H9 (cell line): ENCODE data around the gene LASP1NB.

Experiments used
- DNase-seq: peaks from one replicate; pipeline ENCODE4 v3.0.0-alpha.2; 2017
- H2AFZ ChIP-seq: one replicate; pipeline ENCODE4 v1.6.1; 2013; ENCODE audit warnings: mild to moderate bottlenecking, low read length, control low read depth, moderate library complexity
- H2AK5ac ChIP-seq: 2 replicates; pipeline ENCODE4 v1.6.1; 2013; ENCODE audit warnings: low read length, control low read depth, mixed read lengths; ENCODE audit not compliant: insufficient read length
- H2BK120ac ChIP-seq: one replicate; pipeline ENCODE4 v1.6.1; 2013; ENCODE audit warnings: low read depth, mild to moderate bottlenecking, low read length, control low read depth, inconsistent platforms; ENCODE audit not compliant: poor library complexity, severe bottlenecking
- H2BK12ac ChIP-seq: 2 replicates; pipeline ENCODE4 v1.6.1; 2013; ENCODE audit warnings: low read length, control low read depth, mixed read lengths, low read depth; ENCODE audit not compliant: insufficient read length
- H2BK15ac ChIP-seq: 2 replicates; pipeline ENCODE4 v1.6.1; 2013; ENCODE audit warnings: low read depth, low read length, control low read depth
- H2BK20ac ChIP-seq: one replicate; pipeline ENCODE4 v1.6.1; 2013; ENCODE audit warnings: low read depth, mild to moderate bottlenecking, low read length, control low read depth, inconsistent platforms; ENCODE audit not compliant: poor library complexity, severe bottlenecking
- H2BK5ac ChIP-seq: 2 replicates; pipeline ENCODE4 v1.6.1; 2013; ENCODE audit warnings: low read length, control low read depth, mixed read lengths; ENCODE audit not compliant: insufficient read length
- H3K14ac ChIP-seq: 2 replicates; pipeline ENCODE4 v1.6.1; 2013; ENCODE audit warnings: low read length, control low read depth; ENCODE audit not compliant: insufficient read depth
- H3K18ac ChIP-seq: 2 replicates; pipeline ENCODE4 v1.6.1; 2013; ENCODE audit warnings: low read depth, mild to moderate bottlenecking, mixed read lengths, low read length, control low read depth; ENCODE audit not compliant: insufficient read length
- H3K23ac ChIP-seq: 2 replicates; pipeline ENCODE4 v1.6.1; 2013; ENCODE audit warnings: low read length, control low read depth, mixed read lengths, low read depth; ENCODE audit not compliant: insufficient read length
- H3K23me2 ChIP-seq: 2 replicates; pipeline ENCODE4 v1.6.1; 2013; ENCODE audit warnings: low read depth, mild to moderate bottlenecking, mixed read lengths, low read length, control low read depth; ENCODE audit not compliant: insufficient read length, poor library complexity, severe bottlenecking
- H3K27ac ChIP-seq: 2 replicates; pipeline ENCODE4 v1.5.1; 2013; ENCODE audit warnings: low read length, control low read depth, mixed read lengths, low read depth; ENCODE audit not compliant: insufficient read length
- H3K27me3 ChIP-seq: 2 replicates; pipeline ENCODE4 v1.6.1; 2013; ENCODE audit warnings: low read length, control low read depth, inconsistent platforms; ENCODE audit not compliant: insufficient read depth
- H3K4ac ChIP-seq: 2 replicates; pipeline ENCODE4 v1.6.1; 2013; ENCODE audit warnings: low read depth, mild to moderate bottlenecking, control low read depth, inconsistent platforms, low read length, moderate library complexity
- H3K4me1 ChIP-seq: 2 replicates; pipeline ENCODE4 v1.6.1; 2013; ENCODE audit warnings: low read length, control low read depth, inconsistent platforms; ENCODE audit not compliant: insufficient read depth
- H3K4me2 ChIP-seq: 2 replicates; pipeline ENCODE4 v1.6.1; 2013; ENCODE audit warnings: low read length, control low read depth, mixed read lengths; ENCODE audit not compliant: insufficient read length, insufficient read depth
- H3K56ac ChIP-seq: 2 replicates; pipeline ENCODE4 v1.6.1; 2013; ENCODE audit warnings: low read depth, mild to moderate bottlenecking, mixed read lengths, low read length, control low read depth; ENCODE audit not compliant: insufficient read length
- H3K79me1 ChIP-seq: 2 replicates; pipeline ENCODE4 v1.6.1; 2013; ENCODE audit warnings: low read depth, mild to moderate bottlenecking, moderate library complexity, low read length, control low read depth, inconsistent platforms; ENCODE audit not compliant: insufficient read depth, poor library complexity, severe bottlenecking
- H3K79me2 ChIP-seq: 2 replicates; pipeline ENCODE4 v1.6.1; 2013; ENCODE audit warnings: low read length, control low read depth, inconsistent platforms; ENCODE audit not compliant: insufficient read depth
- H3K9ac ChIP-seq: 2 replicates; pipeline ENCODE4 v1.6.1; 2013; ENCODE audit warnings: low read length, control low read depth, mixed read lengths; ENCODE audit not compliant: insufficient read length; ENCODE audit errors: extremely low read depth
- H3K9me3 ChIP-seq: one replicate; pipeline ENCODE4 v1.6.1; 2013; ENCODE audit warnings: low read depth, low read length, inconsistent platforms; ENCODE audit not compliant: control insufficient read depth
- H3T11ph ChIP-seq: one replicate; pipeline ENCODE4 v1.6.1; 2013; ENCODE audit warnings: mild to moderate bottlenecking, low read length, control low read depth, inconsistent platforms
- H4K20me1 ChIP-seq: one replicate; pipeline ENCODE4 v1.6.1; 2013; ENCODE audit not compliant: control insufficient read depth, insufficient read length, insufficient read depth
- H4K5ac ChIP-seq: 2 replicates; pipeline ENCODE4 v1.6.1; 2013; ENCODE audit warnings: low read depth, mild to moderate bottlenecking, mixed read lengths, low read length, control low read depth; ENCODE audit not compliant: insufficient read length
- H4K8ac ChIP-seq: replicated peaks from 2 replicates; pipeline ENCODE4 v1.6.1; 2013; ENCODE audit warnings: low read length, control low read depth, mixed read lengths, low read depth; ENCODE audit not compliant: insufficient read length
- H4K91ac ChIP-seq: 2 replicates; pipeline ENCODE4 v1.6.1; 2013; ENCODE audit warnings: low read depth, mild to moderate bottlenecking, moderate library complexity, mixed read lengths, low read length, control low read depth; ENCODE audit not compliant: insufficient read length
- H3K27ac Mint-ChIP-seq, 3 experiments: 2 replicates in 2 of 3; 3 replicates in 1 of 3; pipeline ENCODE4 v1.8.0; 2020 to 2021; ENCODE audit warnings: mixed read lengths in 3 of 3, mild to moderate bottlenecking in 1 of 3, moderate library complexity in 1 of 3
- H3K27me3 Mint-ChIP-seq: 2 replicates; pipeline ENCODE4 v1.8.0; 2021; ENCODE audit warnings: low read depth, mild to moderate bottlenecking, moderate library complexity, mixed read lengths
- H3K36me3 Mint-ChIP-seq, 3 experiments: 2 replicates in 2 of 3; 3 replicates in 1 of 3; pipeline ENCODE4 v1.8.0; 2020 to 2021; ENCODE audit warnings: low read depth in 3 of 3, mixed read lengths in 3 of 3; ENCODE audit not compliant: insufficient read depth in 1 of 3
- H3K4me1 Mint-ChIP-seq, 2 experiments: 2 replicates each; pipeline ENCODE4 v1.8.0; 2020; ENCODE audit warnings: mixed read lengths in 2 of 2
- H3K4me3 Mint-ChIP-seq, 2 experiments: 2 replicates in 1 of 2; 3 replicates in 1 of 2; pipeline ENCODE4 v1.8.0; 2020 to 2021; ENCODE audit warnings: mild to moderate bottlenecking in 2 of 2, mixed read lengths in 2 of 2, moderate library complexity in 1 of 2
- H3K9me3 Mint-ChIP-seq, 2 experiments: 2 replicates in 1 of 2; 3 replicates in 1 of 2; pipeline ENCODE4 v1.8.0; 2020; ENCODE audit warnings: mild to moderate bottlenecking in 2 of 2, mixed read lengths in 2 of 2, moderate library complexity in 1 of 2
- TF ChIP-seq, protein P1 (sequence below): fragments of 200-600 bp; sonication (generic); conservative IDR thresholded peaks from 3 replicates; pipeline ENCODE4 v1.8.0; 2021; ENCODE audit warnings: antibody characterized with exemption, mild to moderate bottlenecking

The LASP1NB gene

DNA sequence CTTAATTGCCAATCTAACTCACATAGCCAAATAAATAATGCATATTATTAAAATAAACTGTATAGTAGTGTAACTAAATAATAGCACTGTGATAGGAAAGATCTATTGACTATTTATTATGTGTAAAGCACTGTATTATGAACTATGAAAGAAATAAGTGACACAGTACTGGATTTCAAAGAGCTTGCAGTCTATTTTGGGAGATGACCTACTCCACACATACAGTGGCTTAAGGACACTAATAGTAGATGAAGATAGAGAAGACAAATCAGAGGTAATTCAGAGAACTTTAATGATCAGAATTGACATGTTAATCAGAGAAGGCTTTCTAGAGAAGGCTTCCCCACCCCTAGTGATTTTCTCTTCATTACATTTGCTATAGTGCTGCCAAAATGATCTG, 14.6 kb downstream of the LASP1NB start:
- no peaks in the 10 kb centered on the region for H3K9me3 ChIP-seq
- H3K27me3 ChIP-seq = no peaks in the 10 kb centered on the region
- H2AFZ ChIP-seq = no peak overlapping the region
- Mint-ChIP-seq H3K4me1 (peaks cover 5 to 6% of the 10 kb centered on the region in 2 experiments), H3K27ac (no peak overlapping the region), H3K27me3 (peaks cover 3% of the 10 kb centered on the region; the same call in 1 of the 2 replicates), H3K9me3 (no peaks in the 10 kb centered on the region), H3K36me3 (no peaks in the 10 kb centered on the region), H3K4me3 (no peak overlapping the region)
- H3K79me1 ChIP-seq = no peaks in the 10 kb centered on the region
- no peak overlapping the region for H4K8ac ChIP-seq
- no peak for DNase-seq
- H4K91ac ChIP-seq = no peak overlapping the region
- H3K18ac ChIP-seq = no peak overlapping the region
- H2AK5ac ChIP-seq = no peak overlapping the region
- no peaks in the 10 kb centered on the region for H3K23me2 ChIP-seq
- no peak overlapping the region for H2BK12ac ChIP-seq
- H2BK120ac ChIP-seq = no peak overlapping the region
- no peak overlapping the region for H3K4ac ChIP-seq
- no peak overlapping the region for H3K14ac ChIP-seq
- H4K20me1 ChIP-seq = no peaks in the 10 kb centered on the region
- no peak overlapping the region for H2BK5ac ChIP-seq
- H3K27ac ChIP-seq = no peak overlapping the region
- 0 out of 2 replicates have a peak, but pooled peaks cover 2% of the 10 kb centered on the region for H3K4me1 ChIP-seq
- H3K9ac ChIP-seq = no peak overlapping the region
- no peak overlapping the region for H4K5ac ChIP-seq
- no peak overlapping the region for H2BK20ac ChIP-seq
- TF ChIP-seq, protein P1, sequence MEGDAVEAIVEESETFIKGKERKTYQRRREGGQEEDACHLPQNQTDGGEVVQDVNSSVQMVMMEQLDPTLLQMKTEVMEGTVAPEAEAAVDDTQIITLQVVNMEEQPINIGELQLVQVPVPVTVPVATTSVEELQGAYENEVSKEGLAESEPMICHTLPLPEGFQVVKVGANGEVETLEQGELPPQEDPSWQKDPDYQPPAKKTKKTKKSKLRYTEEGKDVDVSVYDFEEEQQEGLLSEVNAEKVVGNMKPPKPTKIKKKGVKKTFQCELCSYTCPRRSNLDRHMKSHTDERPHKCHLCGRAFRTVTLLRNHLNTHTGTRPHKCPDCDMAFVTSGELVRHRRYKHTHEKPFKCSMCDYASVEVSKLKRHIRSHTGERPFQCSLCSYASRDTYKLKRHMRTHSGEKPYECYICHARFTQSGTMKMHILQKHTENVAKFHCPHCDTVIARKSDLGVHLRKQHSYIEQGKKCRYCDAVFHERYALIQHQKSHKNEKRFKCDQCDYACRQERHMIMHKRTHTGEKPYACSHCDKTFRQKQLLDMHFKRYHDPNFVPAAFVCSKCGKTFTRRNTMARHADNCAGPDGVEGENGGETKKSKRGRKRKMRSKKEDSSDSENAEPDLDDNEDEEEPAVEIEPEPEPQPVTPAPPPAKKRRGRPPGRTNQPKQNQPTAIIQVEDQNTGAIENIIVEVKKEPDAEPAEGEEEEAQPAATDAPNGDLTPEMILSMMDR = no peak
- no peaks in the 10 kb centered on the region for H3K79me2 ChIP-seq
- H2BK15ac ChIP-seq = no peak overlapping the region
- H3T11ph ChIP-seq = no peak overlapping the region
- H3K4me2 ChIP-seq = no peak overlapping the region
- no peak overlapping the region for H3K56ac ChIP-seq
- H3K23ac ChIP-seq = no peak overlapping the region
